ENCODE results near the gene CA12.

Gene CA12

GRCh38 chr15:63276342-63277037, 105.2 kb downstream of the CA12 start:
- peak in 1 of 58 donors; percentile 41 for DNase-seq

GRCh38 chr15:63274427-63274826, 107.2 kb downstream of the CA12 start:
- DNase-seq: no peak
